NT2/D1 (cell line): ENCODE data around the gene NKX6-2.

Experiments
- SUZ12 ChIP-seq: IDR thresholded peaks from 2 replicates; pipeline ENCODE4 v1.6.1; 2011; ENCODE audit not compliant: insufficient read length, insufficient read depth; ENCODE audit errors: extremely low read depth
- YY1 ChIP-seq: IDR thresholded peaks from 2 replicates; pipeline ENCODE4 v1.6.1; 2011; ENCODE audit not compliant: insufficient read length, insufficient read depth
- ZNF274 ChIP-seq: IDR thresholded peaks from 2 replicates; pipeline ENCODE4 v1.6.1; 2011; ENCODE audit warnings: mild to moderate bottlenecking, low read depth, low read length

DNA sequence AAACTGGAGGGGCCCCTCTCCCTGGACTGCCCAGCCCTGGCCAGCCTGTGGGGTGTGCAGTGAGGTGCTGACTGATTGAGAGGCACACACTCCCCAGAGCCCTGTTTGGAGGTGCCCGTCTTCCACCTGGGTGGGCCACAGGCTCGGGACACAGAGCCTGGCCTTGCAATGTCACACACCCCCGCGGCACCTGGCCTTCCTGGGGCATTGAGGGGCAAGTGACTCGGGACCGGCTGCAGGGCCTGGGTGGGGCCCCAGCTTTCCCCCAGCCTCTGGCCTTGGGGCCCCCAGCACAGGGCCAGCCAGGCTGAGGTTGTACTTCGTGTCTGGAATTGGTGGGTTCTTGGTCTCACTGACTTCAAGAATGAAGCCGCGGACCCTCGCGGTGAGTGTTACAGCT lies 13.9 kb upstream of the NKX6-2 start:
- TF ChIP-seq YY1 (no peak), ZNF274 (no peak), SUZ12 (no peak)
